ENCODE results near the gene SULF2. TPM values are rescaled to one million over a fixed set of nuclear protein-coding genes. Genes with fewer than 3 reads are reported as not detected.

The SULF2 gene
- total RNA-seq, 1 experiment from 2014 or later: 66.1 TPM

DNA sequence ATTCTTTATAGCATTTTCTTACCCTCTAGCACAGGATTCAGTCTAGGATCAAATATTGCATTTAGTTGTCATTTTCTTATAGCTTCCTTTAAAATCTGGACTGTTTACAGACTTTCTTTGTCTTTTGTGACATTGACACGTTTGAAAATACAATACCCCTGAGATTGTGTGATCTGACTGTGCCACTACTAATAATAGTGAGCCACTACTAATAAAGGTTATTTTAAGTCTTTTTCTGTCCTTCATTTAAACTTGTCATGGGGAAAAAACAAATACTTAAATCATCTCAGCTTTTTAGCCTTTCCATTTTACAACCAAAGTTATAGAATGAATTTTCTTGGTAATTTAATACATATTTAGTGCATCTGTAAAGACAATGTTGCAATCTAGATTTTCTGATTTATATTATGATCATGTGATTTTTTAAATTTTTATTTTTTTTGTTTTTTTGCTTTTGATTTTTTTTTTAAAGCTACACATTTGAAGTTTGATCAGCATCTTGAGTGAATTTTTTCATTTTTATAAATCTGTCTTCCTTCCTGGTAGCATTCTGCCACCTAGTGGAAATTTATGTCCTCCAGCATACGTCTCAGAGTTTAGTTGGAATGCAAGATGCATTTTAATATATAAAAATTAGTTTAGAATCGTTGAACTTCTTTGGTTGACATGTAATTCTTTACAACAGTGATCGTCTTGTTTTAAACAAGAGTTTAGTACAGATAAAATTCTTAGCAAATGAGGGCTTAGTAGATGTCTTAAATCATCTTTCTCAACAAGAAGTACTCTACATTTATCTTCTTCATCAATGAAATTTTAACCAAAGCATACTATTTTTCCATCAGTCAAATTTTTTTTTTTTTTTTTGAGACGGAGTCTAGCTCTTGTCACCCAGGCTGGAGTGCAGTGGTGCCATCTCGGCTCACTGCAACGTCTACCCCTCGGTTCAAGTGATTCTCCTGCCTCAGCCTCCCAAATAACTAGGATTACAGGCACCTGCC, 164.2 kb downstream of the SULF2 start:
- Mint-ChIP-seq H3K27me3 (ENCODE audit: insufficient read depth, unreplicated experiment) (no peaks in the 10 kb centered on the region), H3K9me3 (ENCODE audit: unreplicated experiment) (no peaks in the 10 kb centered on the region), H3K4me3 (ENCODE audit: unreplicated experiment) (no peak overlapping the region), H3K4me1 (ENCODE audit: low read depth, unreplicated experiment) (peaks cover 16% of the 10 kb centered on the region), H3K36me3 (ENCODE audit: insufficient read depth, unreplicated experiment) (peaks cover 56% of the 10 kb centered on the region), H3K27ac (ENCODE audit: unreplicated experiment) (peak overlapping the region; percentile 4)
- peak in 1 of 2 experiments; percentile 69 for DNase-seq
- ChIA-PET CTCF (interaction anchor here (0.6 to 1.9 kb wide), 14 partner anchors 86 to 420 kb away, joined by 3 to 31 read pairs (median 5); partner anchors contain the start of genes NCOA3 and ZMYND8), POLR2A (interaction anchor here (0.6 kb wide), 3 partner anchors 120 to 182 kb away, joined by 3 to 5 read pairs (median 3); partner anchors contain the start of gene NCOA3)
- Histone ChIP-seq H3K4me3 (ENCODE audit: low read depth, low read length) (no peak overlapping the region), H3K4me1 (0 out of 2 replicates have a peak, but pooled peaks cover 6% of the 10 kb centered on the region), H3K36me3 (ENCODE audit: control insufficient read depth, insufficient read depth, low read length) (no peaks in the 10 kb centered on the region), H3K9me3 (no peaks in the 10 kb centered on the region), H3K27me3 (replicated peaks; ENCODE audit: control insufficient read depth, insufficient read depth, low read length) (no peaks in the 10 kb centered on the region)
- intact Hi-C loops (cut with micrococcal nuclease; ENCODE audit: unreplicated experiment): loop anchor here (1.0 to 5.0 kb wide), 6 partner anchors 119 to 868 kb away; partner anchors contain the start of gene NCOA3
- TF ChIP-seq, protein P1, sequence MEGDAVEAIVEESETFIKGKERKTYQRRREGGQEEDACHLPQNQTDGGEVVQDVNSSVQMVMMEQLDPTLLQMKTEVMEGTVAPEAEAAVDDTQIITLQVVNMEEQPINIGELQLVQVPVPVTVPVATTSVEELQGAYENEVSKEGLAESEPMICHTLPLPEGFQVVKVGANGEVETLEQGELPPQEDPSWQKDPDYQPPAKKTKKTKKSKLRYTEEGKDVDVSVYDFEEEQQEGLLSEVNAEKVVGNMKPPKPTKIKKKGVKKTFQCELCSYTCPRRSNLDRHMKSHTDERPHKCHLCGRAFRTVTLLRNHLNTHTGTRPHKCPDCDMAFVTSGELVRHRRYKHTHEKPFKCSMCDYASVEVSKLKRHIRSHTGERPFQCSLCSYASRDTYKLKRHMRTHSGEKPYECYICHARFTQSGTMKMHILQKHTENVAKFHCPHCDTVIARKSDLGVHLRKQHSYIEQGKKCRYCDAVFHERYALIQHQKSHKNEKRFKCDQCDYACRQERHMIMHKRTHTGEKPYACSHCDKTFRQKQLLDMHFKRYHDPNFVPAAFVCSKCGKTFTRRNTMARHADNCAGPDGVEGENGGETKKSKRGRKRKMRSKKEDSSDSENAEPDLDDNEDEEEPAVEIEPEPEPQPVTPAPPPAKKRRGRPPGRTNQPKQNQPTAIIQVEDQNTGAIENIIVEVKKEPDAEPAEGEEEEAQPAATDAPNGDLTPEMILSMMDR (IDR thresholded peaks at IDR 0.05; ENCODE audit: insufficient read depth in 1 of 2, low read depth in 1 of 2, low read length in 1 of 2, severe bottlenecking in 1 of 2, unreplicated experiment in 1 of 2): peak; percentile 95 to 97
- BruUV-seq (replicated peaks): no TSS peak

DNA sequence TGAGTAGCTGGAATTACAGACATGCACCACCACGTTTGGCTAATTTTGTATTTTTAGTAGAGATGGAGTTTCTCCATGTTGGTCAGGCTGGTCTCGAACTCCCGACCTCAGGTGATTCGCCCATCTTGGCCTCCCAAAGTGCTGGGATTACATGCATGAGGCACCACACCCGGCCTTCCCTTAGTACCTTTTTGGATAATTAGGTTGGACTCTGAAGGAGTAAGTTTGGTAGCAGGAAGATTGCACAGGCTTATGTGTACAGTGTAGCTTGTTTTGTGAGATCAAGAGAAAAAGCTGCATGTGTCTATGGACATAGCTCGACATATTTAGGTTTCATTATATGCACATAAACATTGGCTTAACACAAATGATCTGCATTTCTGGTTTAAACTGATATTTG, 166.8 kb downstream of the SULF2 start:
- H3K36me3 ChIP-seq (ENCODE audit: control insufficient read depth, insufficient read depth, low read length): no peaks in the 10 kb centered on the region
- H3K27me3 ChIP-seq (replicated peaks; ENCODE audit: control insufficient read depth, insufficient read depth, low read length): no peaks in the 10 kb centered on the region
- Mint-ChIP-seq H3K4me3 (ENCODE audit: unreplicated experiment) (no peak overlapping the region), H3K27me3 (ENCODE audit: insufficient read depth, unreplicated experiment) (no peaks in the 10 kb centered on the region), H3K36me3 (ENCODE audit: insufficient read depth, unreplicated experiment) (peaks cover 37% of the 10 kb centered on the region), H3K9me3 (ENCODE audit: unreplicated experiment) (no peaks in the 10 kb centered on the region), H3K27ac (ENCODE audit: unreplicated experiment) (no peak overlapping the region), H3K4me1 (ENCODE audit: low read depth, unreplicated experiment) (peaks cover 16% of the 10 kb centered on the region)
- POLR2A ChIA-PET: interaction anchor here (0.6 kb wide), 1 partner anchor 23 kb away, joined by 13 read pairs; no protein-coding TSS in a partner anchor
- TF ChIP-seq, protein P1 (IDR thresholded peaks at IDR 0.05; ENCODE audit: insufficient read depth in 1 of 2, low read depth in 1 of 2, low read length in 1 of 2, severe bottlenecking in 1 of 2, unreplicated experiment in 1 of 2): no peak
- 0 out of 2 replicates have a peak, but pooled peaks cover 6% of the 10 kb centered on the region for H3K4me1 ChIP-seq
- DNase-seq: no peak
- H3K4me3 ChIP-seq (ENCODE audit: low read depth, low read length): no peak overlapping the region
- H3K9me3 ChIP-seq: no peaks in the 10 kb centered on the region
- intact Hi-C loops (cut with micrococcal nuclease; ENCODE audit: unreplicated experiment): no loop called here
- BruUV-seq (replicated peaks): no TSS peak
- CTCF ChIA-PET: no interaction called here

- no peaks in the 10 kb centered on the region for H3K27me3 ChIP-seq (replicated peaks; ENCODE audit: control insufficient read depth, insufficient read depth, low read length)
- no peak overlapping the region for H3K4me3 ChIP-seq (ENCODE audit: low read depth, low read length)
- TF ChIP-seq, protein P1 (IDR thresholded peaks at IDR 0.05; ENCODE audit: insufficient read depth in 1 of 2, low read depth in 1 of 2, low read length in 1 of 2, severe bottlenecking in 1 of 2, unreplicated experiment in 1 of 2): no peak
- BruUV-seq (replicated peaks): no TSS peak
- Mint-ChIP-seq H3K36me3 (ENCODE audit: insufficient read depth, unreplicated experiment) (peaks cover 32% of the 10 kb centered on the region), H3K27me3 (ENCODE audit: insufficient read depth, unreplicated experiment) (no peaks in the 10 kb centered on the region), H3K9me3 (ENCODE audit: unreplicated experiment) (no peaks in the 10 kb centered on the region), H3K4me1 (ENCODE audit: low read depth, unreplicated experiment) (no peaks in the 10 kb centered on the region), H3K27ac (ENCODE audit: unreplicated experiment) (no peak overlapping the region), H3K4me3 (ENCODE audit: unreplicated experiment) (no peak overlapping the region)
- H3K9me3 ChIP-seq: no peaks in the 10 kb centered on the region
- H3K36me3 ChIP-seq (ENCODE audit: control insufficient read depth, insufficient read depth, low read length): no peaks in the 10 kb centered on the region
- DNase-seq: no peak
- intact Hi-C loops (cut with micrococcal nuclease; ENCODE audit: unreplicated experiment): no loop called here
- no peaks in the 10 kb centered on the region for H3K4me1 ChIP-seq
- ChIA-PET CTCF (no interaction called here), POLR2A (no interaction called here)
Observed at GRCh38 chr20:47614703-47615309, 170.5 kb downstream of the SULF2 start.

Data from Caco-2 (cell line).